NCI-H128 (cell line): ENCODE data around the gene WSCD2.

ENCODE experiments used
- DNase-seq: peaks from one replicate; lab custom pipeline; 2025; ENCODE audit not compliant: unreplicated experiment; lab: John Stamatoyannopoulos, UW

Gene WSCD2

GRCh38 chr12:108106599-108106998, 22.5 kb upstream of the WSCD2 start:
- DNase-seq: no peak

GRCh38 chr12:108107293-108107692, 21.8 kb upstream of the WSCD2 start:
- DNase-seq: no peak

- DNase-seq: no peak
Observed at GRCh38 chr12:108109504-108109903, 19.6 kb upstream of the WSCD2 start.

- no peak for DNase-seq
Observed at GRCh38 chr12:108109954-108110353, 19.1 kb upstream of the WSCD2 start.

GRCh38 chr12:108110844-108111243, 18.2 kb upstream of the WSCD2 start:
- no peak for DNase-seq

GRCh38 chr12:108112832-108113556, 16.1 kb upstream of the WSCD2 start:
- no peak for DNase-seq

- DNase-seq: no peak
Observed at GRCh38 chr12:108115123-108116121, 13.7 kb upstream of the WSCD2 start.

GRCh38 chr12:108116254-108116653, 12.8 kb upstream of the WSCD2 start:
- no peak for DNase-seq

- no peak for DNase-seq
Observed at GRCh38 chr12:108116699-108117098, 12.4 kb upstream of the WSCD2 start.

GRCh38 chr12:108117163-108117849, 11.8 kb upstream of the WSCD2 start:
- DNase-seq: no peak

- DNase-seq: no peak
Observed at GRCh38 chr12:108117902-108118301, 11.2 kb upstream of the WSCD2 start.

GRCh38 chr12:108119126-108119973, 9.7 kb upstream of the WSCD2 start:
- DNase-seq: no peak

GRCh38 chr12:108119974-108120862, 8.9 kb upstream of the WSCD2 start:
- DNase-seq: no peak

- DNase-seq: no peak
Observed at GRCh38 chr12:108120863-108121165, 8.3 kb upstream of the WSCD2 start.

- no peak for DNase-seq
Observed at GRCh38 chr12:108121320-108121719, 7.8 kb upstream of the WSCD2 start.

- no peak for DNase-seq
Observed at GRCh38 chr12:108121728-108122471, 7.2 kb upstream of the WSCD2 start.

GRCh38 chr12:108122644-108123043, 6.4 kb upstream of the WSCD2 start:
- DNase-seq: no peak

GRCh38 chr12:108123402-108123801, 5.7 kb upstream of the WSCD2 start:
- no peak for DNase-seq

- no peak for DNase-seq
Observed at GRCh38 chr12:108125073-108125472, 4.0 kb upstream of the WSCD2 start.
